PC-3 (cell line): Measurements from ENCODE around the gene CACNA2D2.

Experiments used
- EZH2phosphoT487 ChIP-seq: fragments of 300-600 bp; sonication (generic); IDR thresholded peaks from 2 replicates; pipeline ENCODE4 v1.6.1; 2018; ENCODE audit warnings: mild to moderate bottlenecking, antibody characterized with exemption, low read length, borderline replicate concordance
- TF ChIP-seq, protein P1 (sequence below): fragments of 300-600 bp; sonication (generic); conservative IDR thresholded peaks from 2 replicates; pipeline ENCODE4 v1.5.1; 2017; ENCODE audit warnings: antibody characterized with exemption, low read depth, mild to moderate bottlenecking, low read length

DNA sequence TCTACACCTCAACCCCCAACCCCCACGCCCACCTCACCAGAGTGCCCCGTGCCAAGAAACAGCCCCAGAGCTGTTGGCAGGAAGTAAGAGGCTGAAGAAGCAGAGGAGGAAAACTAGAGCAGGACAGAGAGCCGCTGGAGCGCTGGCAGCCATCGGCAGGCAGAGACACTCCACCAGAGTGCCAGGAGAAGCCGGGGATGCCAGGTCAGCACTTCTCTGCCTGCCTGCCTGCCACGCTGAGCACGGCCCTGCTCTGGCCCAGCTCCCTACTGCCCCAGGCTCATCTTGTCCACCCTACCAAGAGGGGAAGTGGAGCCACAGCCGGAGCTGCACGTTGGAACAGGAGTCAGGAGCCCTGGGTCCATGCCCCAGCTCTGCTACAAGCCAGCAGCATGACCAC, 29.7 kb downstream of the CACNA2D2 start:
- TF ChIP-seq, protein P1, sequence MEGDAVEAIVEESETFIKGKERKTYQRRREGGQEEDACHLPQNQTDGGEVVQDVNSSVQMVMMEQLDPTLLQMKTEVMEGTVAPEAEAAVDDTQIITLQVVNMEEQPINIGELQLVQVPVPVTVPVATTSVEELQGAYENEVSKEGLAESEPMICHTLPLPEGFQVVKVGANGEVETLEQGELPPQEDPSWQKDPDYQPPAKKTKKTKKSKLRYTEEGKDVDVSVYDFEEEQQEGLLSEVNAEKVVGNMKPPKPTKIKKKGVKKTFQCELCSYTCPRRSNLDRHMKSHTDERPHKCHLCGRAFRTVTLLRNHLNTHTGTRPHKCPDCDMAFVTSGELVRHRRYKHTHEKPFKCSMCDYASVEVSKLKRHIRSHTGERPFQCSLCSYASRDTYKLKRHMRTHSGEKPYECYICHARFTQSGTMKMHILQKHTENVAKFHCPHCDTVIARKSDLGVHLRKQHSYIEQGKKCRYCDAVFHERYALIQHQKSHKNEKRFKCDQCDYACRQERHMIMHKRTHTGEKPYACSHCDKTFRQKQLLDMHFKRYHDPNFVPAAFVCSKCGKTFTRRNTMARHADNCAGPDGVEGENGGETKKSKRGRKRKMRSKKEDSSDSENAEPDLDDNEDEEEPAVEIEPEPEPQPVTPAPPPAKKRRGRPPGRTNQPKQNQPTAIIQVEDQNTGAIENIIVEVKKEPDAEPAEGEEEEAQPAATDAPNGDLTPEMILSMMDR: no peak
- TF ChIP-seq EZH2phosphoT487: no peak
